Left cardiac atrium (tissue), 4 donors: Measurements from ENCODE around the gene DCDC1. TPM values are rescaled to one million over a fixed set of nuclear protein-coding genes. Genes with fewer than 3 reads are reported as not detected.

Source experiments
- ATAC-seq, 2 donors: fragments of 200-7000 bp; cut with Tn5 transposase; one replicate each; pipeline ENCODE4 v1.9.1; 2020; ENCODE audit warnings: mild to moderate bottlenecking in 2 of 2, moderate library complexity in 2 of 2
- DNase-seq: peaks from one replicate; pipeline ENCODE4 v3.0.0-alpha.2; 2020
- intact Hi-C, 2 donors: fragments of 100-400 bp; cut with DNase I; formaldehyde crosslinking; loops; one replicate each; pipeline versions ENCODE4 v1.14.1 to v1.15.1; 2022 to 2023
- total RNA-seq, 2 donors: library from RNA; stranded (reverse); fragmentation: NEBNext Ultra II Directional; extraction: Animal tissue kit (Norgen Biotek cat#: 25700); gene quantifications; one replicate each; pipeline ENCODE4 v1.2.1, GENCODE V29; 2021
- donor health status: DM: no; HTN: yes; CAD: no.
- donor health status: DM: no; HTN: yes; CAD: no; lungs with severe emphysema.
- donor health status: DM: yes; HTN: yes; CAD: no.
- donor health status: Dilated cardiomyopathy.

DCDC1 gene
- total RNA-seq, 2 donors from 2014 or later, result 0.13 to 0.15 TPM

- intact Hi-C loops, result no loop called here
- no peak for DNase-seq
- ATAC-seq, result no peak
Measured at GRCh38 chr11:30832831-30833230, 536.7 kb downstream of the DCDC1 start.

GRCh38 chr11:30830681-30831080, 538.9 kb downstream of the DCDC1 start:
- intact Hi-C loops, result no loop called here
- ATAC-seq (no peak), DNase-seq (no peak)

DNA sequence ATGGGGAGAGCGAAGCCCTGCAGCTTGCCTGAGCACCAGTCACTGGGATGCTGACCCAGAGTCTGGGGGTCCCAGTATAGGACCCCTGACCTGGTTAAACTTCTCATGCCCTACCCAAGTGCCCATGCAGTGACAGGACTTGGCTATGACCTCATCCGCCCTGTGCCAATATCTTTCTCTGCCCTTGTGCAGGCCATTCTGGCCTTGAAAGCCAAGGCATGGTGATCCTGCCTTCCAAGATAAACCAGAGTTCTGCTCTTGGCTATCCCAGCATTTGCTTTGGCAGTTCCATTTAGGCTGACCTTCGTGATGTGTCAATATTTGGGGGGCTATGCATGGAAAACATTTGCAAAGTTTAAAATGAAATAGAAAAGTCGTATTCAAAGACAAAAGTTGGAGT, 542.6 kb downstream of the DCDC1 start:
- ATAC-seq (no peak), DNase-seq (no peak)
- intact Hi-C loops, result no loop called here

GRCh38 chr11:30825723-30826122, 543.8 kb downstream of the DCDC1 start:
- intact Hi-C loops, result no loop called here
- ATAC-seq, result no peak
- no peak for DNase-seq

GRCh38 chr11:30823119-30823518, 546.4 kb downstream of the DCDC1 start:
- ATAC-seq, result no peak
- intact Hi-C loops, result no loop called here
- DNase-seq, result no peak

DNA sequence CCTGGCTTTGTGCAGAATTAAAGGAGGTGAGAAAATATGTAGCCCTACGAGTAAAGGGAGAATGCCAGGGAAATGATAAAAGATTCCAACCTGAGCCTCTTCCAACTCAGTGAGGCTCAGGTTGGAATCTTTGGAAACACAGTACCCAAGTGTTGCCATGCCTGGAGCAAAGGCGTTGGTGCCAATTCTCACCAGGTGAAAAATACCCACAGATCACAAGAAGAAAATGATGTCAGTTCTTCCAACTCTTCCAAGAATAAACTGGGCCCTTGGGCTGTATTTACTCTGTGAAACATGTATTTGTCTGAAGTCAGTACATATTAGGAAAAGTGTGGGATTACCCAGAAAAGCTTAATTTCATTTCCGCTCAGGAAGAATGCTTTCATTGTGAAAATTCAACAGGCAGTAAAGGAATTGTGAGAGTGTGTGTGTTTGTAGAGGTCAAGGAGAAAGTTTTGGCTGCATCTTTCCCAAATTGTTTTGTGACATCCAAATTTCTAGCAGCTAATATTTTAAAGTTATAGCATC, 548.0 kb downstream of the DCDC1 start:
- ATAC-seq (no peak), DNase-seq (no peak)
- intact Hi-C loops, result no loop called here

DNA sequence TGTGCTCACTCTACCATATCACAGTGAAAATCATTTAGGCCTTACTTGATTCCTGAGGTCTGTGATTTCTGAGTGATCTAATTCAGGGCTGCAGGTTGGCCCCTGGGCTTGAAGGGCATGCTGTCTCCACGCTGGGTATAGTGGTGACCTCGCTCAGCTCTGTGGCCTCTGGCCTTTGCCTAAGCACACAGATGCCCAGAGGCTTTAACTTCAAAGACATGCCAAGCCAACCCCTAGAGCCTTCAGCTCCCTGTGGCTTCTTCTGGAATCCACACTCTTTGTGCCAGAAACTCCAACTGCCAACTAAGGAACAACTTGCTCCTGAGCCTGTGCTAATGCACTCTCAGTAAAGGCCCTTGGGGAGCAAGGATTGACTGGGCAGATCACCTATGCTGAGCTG, 550.8 kb downstream of the DCDC1 start:
- ATAC-seq, result no peak
- intact Hi-C loops, result no loop called here

GRCh38 chr11:30816959-30817880, 552.3 kb downstream of the DCDC1 start:
- ATAC-seq, result no peak
- intact Hi-C loops, result no loop called here
- DNase-seq, result no peak

More for the DNA sequence above, 550.8 kb downstream of the DCDC1 start:
- DNase-seq, result no peak

GRCh38 chr11:30815619-30816018, 553.9 kb downstream of the DCDC1 start:
- ATAC-seq (no peak), DNase-seq (no peak)
- intact Hi-C loops, result no loop called here

GRCh38 chr11:30814737-30815136, 554.8 kb downstream of the DCDC1 start:
- ATAC-seq, result no peak
- intact Hi-C loops, result no loop called here
- DNase-seq, result no peak

Other genes with a start within 250 kb of the DCDC1 start
- gene DNAJC24, start 121 bp upstream of the DCDC1 start, total RNA-seq, result 10 to 100 TPM; 13.2 to 14.4 TPM
- gene IMMP1L, start 139.9 kb upstream of the DCDC1 start, total RNA-seq, result 10 to 100 TPM; 19.3 to 27.7 TPM
- 10 to 100 TPM; 12.6 to 15.3 TPM for gene ELP4, start 140.0 kb upstream of the DCDC1 start, total RNA-seq